Measurements from ENCODE around the gene RABGAP1L.
"Not testable (repeated sequence)": the region's sequence is repeated elsewhere in the genome, so short reads cannot be mapped to it uniquely, and the experiment has no call there.

The RABGAP1L gene

DNA sequence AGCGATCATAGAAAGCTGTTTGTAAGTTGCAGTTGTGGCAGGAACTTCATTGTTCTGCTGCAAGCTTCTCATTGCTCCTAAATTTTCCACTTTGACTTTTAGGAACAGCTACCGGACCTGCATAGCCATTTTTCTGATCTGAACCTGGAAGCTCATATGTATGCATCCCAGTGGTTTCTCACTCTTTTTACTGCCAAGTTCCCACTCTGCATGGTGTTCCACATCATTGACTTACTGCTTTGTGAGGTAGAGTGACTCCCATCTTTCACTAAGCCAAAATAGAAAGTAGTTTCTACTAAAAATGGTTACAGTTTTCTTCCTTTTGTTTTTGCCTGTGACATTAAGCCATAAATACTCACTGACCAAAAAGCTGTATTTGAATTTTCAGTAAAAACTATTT is 542.7 kb downstream of the RABGAP1L start:
- DNase-seq = no peak

DNA sequence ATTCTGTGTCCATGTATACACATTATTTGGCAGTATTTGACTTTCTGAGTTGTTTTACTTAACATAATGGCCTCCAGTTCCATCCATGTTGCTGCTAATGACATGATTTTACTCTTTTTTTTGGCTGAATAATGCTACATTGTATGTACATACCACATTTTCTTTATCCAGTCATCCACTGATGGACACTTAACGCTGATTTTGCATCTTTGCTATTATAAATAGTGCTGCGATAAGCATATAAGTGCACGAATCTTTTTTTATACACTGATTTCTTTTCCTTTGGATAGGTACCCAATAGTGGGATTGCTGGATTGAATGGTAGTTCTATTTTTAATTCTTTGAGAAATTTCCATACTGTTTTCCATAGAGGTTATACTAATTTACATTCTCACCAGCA is 544.0 kb downstream of the RABGAP1L start:
- no peak for DNase-seq

DNA sequence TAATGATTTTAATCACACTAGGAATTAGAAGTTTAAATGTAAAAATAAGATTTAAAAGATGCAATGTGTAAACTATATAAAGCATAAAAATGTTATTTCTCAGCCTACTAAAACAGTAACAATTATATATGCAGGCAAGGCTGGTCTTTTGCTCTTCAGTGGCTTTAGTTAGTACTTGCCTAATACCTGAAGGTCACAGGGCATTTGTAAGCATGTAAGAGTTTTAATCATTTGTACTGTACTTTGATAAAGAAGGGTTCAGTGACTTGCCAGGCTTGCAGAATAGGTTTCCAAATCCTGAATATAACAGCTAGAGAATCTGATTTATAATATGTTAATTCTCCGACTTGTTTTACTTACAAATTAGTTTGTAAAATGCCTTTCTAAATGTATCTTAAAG is 545.0 kb downstream of the RABGAP1L start:
- DNase-seq = no peak

DNA sequence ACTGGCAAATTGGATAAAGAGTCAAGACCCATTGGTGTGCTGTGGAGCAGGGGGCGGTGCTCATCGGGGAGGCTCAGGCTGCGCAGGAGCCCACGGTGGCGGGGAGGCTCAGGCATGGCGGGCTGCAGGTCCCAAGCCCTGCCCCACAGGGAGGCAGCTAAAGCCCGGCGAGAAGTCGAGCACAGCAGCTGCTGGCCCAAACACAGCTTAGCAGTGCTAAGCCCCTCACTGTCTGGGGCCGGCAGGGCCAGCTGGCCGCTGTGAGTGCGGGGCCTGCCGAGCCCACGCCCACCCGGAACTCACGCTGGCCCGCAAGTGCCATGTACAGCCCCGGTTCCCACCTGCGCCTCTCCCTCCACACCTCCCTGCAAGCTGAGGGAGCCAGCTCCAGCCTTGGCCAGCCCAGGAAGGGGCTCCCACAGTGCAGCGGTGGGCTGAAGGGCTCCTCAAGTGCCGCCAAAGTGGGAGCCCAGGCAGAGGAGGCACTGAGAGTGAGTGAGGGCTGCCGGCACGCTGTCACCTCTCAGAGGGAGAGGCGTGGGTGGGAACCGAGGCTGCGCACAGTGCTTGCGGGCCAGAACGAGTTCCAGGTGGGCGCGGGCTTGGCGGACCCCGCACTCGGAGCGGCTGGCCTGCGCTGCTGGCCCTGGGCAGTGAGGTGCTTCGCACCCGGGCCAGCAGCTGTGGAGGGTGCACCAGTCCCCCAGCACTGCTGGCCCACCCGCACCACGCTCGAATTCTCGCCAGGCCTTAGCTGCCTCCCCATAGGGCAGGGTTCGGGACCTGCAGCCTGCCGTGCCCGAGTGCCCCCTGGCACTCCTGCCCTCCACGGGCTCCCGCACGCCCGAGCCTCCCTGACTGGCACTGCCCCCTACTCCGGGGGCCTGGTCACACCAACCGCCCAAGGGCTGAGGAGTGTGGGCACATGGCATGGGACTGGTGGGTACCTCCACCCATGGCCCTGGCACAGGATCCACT is 551.8 kb downstream of the RABGAP1L start:
- DNase-seq = no peak

DNA sequence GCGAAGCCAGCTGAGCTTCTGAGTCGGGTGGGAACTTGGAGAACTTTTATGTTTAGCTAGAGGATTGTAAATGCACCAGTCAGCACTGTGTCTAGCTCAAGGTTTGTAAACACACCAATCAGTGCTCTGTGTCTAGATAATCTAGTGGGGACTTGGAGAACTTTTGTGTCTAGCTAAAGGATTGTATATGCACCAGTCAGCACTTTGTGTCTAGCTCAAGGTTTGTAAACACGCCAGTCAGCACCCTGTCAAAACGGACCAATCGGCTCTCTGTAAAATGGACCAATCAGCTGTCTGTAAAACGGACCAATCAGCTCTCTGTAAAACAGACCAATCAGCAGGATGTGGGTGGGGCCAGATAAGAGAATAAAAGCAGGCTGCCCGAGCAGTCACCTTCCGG is 552.5 kb downstream of the RABGAP1L start:
- DNase-seq = not testable (repeated sequence)

DNA sequence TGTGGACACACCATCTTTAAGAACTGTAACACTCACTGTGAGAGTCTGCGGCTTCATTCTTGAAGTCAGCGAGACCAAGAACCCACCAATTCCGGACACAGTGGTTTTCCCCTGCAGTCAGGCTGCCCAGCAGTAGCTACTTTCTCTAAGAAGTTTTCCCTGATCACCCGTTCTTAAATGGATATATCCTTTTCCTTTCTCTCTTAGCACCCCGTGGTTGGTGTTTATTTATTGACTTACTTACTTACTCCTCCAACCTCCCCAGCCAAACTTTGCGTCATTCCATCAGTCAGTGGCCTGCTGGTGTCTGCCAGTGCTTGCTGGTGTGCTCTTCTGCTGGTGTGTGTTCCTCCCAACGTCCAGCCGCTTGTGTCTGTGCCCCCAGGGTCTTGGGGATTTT is 553.2 kb downstream of the RABGAP1L start:
- DNase-seq = no peak

DNA sequence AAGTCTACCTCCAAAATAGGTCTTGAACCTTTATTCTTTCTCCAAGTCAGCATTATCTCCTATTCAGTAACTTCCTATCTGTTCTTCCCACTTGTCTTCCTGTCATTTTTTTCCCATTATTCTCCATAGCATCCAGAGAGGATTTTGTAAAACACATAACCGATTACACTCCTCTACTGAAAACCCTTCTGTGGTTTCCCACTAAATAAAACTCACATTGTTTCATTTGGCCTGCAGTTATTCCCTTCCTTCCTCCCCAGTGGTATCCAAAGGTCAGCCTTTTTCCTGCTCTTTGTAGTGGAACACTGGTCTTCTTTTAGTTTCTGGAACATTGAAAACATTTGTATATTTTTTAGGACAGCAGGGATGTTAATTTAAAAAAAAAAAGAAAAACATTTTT is 554.5 kb downstream of the RABGAP1L start:
- DNase-seq = no peak

DNA sequence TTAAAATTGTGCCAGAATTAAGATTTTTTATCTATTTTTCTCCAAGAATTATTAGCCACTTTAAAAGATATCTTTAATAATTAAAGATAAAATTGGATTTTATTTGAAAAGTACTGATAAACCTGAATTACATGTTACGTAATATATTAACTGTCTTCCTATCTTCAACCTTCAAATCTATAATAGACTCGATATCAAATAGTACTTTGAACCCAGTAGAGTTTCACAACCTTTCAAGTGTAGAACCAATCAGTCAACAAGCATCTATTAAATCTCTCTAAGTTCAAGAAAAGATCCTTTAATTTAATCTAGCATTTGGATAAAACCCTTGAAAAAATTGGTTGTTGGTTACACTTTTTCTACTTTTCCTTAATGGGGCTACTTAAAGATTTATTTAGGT is 559.9 kb downstream of the RABGAP1L start:
- DNase-seq = no peak

DNA sequence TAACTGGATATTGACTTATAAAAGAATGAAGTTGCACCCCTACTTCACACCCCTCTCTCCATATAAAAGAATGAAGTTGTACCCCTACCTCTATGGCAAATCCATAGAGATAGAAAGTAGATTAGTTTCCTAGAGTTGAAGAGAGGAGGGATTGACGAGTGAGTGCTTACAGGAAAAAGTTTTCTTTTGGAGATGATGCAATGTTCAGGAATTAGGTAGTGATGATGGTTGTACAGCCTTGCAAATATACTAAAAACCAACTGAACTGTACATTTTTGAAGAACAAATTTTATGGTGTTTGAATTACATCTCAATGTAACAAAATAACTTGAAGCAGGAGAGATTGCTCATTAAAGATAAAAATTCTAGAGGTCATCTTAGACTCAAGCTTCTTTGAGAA is 561.3 kb downstream of the RABGAP1L start:
- no peak for DNase-seq

DNA sequence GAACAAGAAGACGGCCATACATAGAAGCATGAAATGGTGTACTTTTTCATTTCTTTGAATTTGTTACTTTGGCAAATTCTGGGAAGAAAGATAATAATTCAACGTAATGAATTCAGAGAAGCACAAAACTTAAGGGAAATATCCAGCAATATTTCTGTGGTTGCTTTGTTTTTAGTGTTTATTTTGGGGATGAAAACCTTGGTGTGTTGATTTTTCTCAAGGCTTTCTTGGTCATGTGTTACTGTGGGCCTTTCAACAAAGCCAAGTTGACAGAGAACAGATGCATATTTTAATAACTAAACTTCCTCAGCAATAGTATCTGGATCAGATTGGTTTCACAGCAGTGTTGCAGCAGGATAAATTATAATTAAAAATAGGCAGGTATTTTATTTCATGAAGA is 561.9 kb downstream of the RABGAP1L start:
- no peak for DNase-seq

DNA sequence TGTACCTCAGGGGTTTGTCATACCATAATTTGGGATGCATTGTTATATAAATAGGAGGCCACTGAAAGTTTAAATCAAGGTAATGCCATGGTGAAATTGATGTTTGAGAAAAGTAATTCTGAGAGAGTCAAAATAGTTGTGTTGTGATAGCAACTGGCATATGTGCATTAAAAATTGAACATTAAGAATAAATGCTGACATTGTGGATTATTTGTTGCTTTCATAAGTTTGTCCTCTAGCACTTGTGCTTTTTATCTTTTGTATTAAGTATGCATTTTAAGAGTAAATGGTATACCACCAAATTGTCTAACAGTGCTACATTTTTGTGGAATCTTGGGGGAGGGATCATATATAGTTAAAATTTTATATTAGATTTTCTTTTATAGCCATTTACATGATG is 564.5 kb downstream of the RABGAP1L start:
- no peak for DNase-seq

DNA sequence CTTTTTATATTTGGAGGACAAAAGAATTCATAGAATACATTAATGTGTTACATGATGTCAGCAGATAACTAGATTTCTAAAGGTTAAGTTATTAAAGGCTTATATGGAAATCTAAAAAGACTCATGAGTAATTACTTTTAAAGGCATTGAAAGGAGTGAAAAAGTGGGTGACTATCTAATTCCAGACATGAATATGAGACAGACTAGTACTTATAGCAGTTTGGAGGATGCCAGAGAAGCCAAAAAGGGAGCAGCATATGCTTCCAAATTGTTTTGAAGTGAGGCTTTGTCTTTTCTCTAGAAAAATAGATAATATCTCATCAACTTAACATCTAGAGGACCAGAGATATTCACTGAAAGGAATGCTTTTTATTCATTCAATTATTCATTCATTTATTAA is 564.9 kb downstream of the RABGAP1L start:
- no peak for DNase-seq

DNA sequence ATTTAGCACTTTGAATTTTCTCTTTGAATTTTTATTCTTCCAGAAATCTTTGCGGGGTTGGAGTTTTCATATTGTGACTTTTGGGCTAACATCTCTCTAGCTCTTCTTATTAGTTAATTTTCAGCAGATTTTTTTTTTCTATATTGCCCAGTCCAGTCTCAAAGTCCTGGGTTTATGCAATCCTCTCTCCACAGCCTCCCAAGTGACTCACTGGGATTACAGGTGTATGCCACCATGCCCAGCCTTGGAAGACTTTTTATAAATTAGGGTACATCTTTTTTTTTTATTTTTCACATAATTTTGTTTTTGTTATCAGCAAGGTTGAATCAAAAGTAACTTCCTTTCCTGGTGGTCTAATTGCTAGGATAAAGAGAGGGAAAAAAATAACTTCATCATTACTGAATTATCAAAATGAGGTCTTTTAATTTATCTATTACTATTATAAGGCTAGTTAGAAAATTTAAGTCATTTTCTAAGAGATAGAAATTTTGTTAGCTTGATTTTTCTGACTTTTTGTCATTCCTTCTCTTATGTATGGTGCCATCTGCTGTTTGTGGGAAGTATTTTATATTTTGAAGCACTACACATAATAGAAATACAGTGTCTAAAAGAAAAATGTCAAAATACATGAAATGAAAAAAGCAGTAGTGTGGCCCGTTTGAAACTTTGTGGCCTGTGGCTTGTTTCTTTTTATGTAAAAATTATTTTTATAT is 567.0 kb downstream of the RABGAP1L start:
- peak in 1 of 56 donors; percentile 20 for DNase-seq

DNA sequence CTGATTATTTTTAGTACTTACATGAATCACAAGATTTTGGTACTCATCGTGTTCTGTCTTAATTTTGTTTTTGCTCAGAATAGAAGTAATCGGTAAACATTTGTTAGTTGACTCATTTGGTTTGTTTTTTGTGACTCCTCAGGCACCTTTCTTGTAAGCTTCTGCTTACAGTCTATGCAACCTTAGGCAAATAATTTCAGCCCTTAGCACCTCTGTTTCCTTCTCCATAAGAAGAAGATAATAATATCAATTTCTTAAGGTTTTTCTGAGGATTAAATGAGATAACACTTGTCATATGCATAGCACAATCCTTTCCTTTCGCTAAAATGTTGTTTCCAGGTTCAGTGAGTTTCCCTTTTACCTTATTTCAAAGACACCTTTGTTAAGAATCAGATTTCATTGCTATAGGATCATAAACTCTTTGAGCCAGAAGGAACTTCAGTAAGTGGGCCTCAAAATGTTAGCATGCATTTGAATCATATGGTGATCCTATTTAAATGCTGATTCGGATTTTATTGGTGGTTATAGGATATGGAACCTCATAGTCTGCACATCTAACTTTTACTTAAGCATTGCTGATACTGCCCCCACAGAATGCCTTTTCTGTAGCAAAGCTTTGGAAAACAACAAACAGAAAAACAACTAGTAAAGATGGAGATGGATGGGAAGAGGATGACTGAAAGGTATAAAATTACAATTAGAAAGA is 567.7 kb downstream of the RABGAP1L start:
- no peak for DNase-seq

DNA sequence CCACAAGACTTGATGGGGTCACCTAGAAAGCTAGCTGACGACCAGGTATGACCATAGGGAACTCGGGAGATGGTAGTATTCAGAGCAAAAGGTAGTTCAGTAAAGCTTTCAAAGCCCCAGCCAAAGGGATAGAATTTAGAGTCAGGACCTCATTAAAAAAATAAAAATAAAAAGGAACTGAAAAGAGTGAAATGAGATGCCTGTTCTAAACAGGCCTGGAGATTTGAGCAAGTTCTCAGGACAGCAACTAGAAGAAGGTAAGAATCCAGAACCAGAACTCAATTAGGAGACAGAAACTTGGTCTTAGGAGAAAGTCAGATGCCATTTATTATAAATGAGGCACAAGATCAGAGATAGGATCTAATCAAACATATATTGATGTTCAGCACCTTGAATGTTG is 575.0 kb downstream of the RABGAP1L start:
- no peak for DNase-seq

DNA sequence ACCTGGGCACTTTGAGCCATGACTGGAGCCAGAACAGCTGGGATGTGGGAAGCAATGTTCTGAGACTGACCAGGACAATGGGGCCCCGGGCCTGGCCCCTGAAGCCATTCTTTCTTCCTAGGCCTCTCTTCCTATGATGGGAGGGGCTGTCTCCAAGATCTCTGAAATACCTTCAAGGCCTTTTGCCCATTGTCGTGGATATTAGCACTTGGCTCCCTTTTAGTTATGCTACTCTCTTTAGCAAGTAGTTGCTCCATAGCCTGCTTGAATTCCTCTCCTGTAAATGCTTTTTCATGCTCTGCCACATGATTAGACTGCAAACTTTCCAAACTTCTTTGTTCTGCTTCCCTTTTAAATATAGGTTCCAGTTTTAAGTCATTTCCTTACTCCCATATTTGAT is 577.5 kb downstream of the RABGAP1L start:
- DNase-seq = no peak

DNA sequence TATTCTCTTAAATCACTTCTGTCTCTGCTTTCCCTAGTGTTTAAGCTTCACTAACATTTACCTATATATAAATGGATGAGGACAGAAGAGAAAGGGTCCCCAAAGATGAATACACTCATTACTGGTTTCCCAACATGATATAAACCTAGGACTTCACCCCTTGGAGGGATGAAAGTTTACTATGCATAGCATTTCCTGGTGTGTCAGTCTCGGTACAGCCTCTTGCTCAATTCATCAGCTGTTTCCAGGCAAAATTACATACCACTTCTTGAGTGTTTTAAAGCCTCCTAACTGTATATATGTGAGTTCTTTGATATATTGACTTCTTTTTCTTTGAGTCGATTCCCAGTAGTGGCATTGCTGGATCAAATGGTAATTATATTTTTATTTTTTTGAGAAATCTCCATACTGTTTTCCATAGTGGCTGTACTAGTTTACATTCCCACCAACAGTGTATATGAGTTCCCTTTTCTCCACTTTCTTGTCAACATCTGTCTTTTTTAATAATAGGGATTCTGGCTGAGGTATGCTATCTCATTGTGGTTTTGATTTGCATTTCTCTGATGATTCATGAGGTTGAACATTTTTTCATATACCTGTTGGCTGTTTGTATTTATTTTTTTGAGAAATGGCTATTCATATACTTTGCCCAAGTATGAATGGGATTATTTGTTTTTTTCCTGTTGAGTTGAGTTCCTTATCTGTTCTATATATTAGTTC is 581.1 kb downstream of the RABGAP1L start:
- no peak for DNase-seq

DNA sequence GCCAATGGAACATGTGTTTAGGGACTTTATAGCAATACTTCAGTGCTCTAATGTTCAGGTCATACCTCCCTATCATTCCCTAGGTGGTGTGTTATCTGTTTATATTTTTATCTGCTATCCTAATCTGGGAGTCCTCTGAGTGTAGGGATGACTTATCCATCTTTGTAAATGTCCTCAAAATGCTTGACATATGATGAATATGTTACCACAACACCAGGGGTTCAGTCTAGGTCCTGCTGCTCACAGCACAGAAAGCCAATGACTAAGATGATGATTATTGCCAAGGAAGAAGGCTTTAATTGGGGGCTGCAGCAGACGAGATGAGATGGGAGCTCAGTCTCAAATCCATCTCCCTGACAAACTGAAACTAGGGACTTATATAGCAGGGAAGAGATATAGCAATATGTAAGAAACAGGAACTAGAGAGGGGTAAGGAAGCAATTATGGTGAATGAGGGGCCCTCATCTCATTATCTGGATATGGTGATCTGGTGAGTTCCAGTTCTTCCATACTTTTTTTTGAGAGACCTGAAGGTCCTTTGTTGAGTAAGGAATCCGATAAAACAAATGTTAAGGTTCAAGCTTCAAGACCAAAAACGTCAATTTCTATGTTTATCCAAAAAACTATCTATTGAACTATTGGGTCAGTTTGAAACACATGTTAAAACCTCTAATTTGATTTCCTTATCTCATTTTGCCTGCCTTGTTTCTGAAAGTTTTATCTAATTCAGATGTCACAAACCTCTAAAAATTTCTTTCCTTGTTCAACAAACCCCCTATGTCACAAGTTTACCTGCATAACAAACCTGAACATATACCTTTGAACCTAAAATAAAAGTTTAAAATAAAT is 583.7 kb downstream of the RABGAP1L start:
- DNase-seq = no peak

DNA sequence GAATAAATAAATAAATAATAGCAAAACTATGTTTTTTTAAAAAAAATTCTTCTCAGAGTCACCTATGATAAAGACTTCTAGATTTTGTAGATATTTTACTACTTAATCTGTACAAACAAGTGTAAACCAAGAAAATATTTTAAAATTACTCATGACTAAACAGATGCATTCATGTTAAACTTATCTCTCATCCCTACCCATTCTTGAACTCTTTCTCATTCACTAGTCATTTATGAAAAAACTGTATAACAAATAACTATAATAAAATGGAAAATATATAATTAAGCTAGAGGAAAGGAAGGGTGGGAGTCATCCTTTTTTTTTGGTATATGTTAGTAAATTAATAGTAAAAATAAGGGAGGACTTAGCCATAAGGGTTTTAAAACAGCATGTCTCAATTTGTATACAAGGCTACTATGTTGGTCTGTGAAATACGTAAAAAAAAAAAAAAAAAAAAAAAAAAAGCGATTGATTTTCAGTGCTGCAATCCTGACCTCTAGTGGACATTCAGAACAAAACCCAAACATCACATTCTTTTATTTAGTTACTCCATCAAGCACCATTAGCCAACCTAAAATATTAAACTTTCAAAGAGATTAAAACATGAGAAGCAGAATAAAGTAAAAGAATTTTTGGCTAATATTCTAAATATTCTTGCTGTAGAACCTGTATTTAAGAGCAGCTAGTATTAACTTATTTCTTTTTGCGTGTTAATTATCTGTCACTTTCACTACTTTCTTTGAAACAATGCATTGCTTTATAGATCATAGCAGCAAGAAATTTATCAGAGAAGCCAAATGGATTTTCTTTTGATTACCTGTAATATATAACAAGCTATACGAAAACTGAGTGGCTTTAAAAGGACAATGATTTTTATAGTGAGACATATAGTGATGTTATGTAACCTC is 584.6 kb downstream of the RABGAP1L start:
- DNase-seq = no peak
